Adrenal gland (tissue), 5 donors: ENCODE data around the gene MKNK1.

Source experiments
- POLR2A ChIP-seq, 2 donors: fragments of 450-650 bp; IDR thresholded peaks; one replicate each; pipeline ENCODE4 v1.6.1; 2017; ENCODE audit warnings: antibody characterized with exemption in 2 of 2, mild to moderate bottlenecking in 2 of 2, moderate library complexity in 1 of 2
- TF ChIP-seq, protein P1 (sequence below), 6 experiments: fragments of 450-650 bp in 4 of 6; fragments of 200-600 bp in 2 of 6; sonication (generic) in 1 of 6; IDR thresholded peaks; 1 replicate in 5 of 6; 2 replicates in 1 of 6; pipeline versions ENCODE4 v1.5.1 to v1.8.0; 2016 to 2021; ENCODE audit warnings: antibody characterized with exemption in 6 of 6, mild to moderate bottlenecking in 2 of 6, moderate library complexity in 1 of 6
- donor health status: DM: no; HTN: no; CAD: no.

DNA sequence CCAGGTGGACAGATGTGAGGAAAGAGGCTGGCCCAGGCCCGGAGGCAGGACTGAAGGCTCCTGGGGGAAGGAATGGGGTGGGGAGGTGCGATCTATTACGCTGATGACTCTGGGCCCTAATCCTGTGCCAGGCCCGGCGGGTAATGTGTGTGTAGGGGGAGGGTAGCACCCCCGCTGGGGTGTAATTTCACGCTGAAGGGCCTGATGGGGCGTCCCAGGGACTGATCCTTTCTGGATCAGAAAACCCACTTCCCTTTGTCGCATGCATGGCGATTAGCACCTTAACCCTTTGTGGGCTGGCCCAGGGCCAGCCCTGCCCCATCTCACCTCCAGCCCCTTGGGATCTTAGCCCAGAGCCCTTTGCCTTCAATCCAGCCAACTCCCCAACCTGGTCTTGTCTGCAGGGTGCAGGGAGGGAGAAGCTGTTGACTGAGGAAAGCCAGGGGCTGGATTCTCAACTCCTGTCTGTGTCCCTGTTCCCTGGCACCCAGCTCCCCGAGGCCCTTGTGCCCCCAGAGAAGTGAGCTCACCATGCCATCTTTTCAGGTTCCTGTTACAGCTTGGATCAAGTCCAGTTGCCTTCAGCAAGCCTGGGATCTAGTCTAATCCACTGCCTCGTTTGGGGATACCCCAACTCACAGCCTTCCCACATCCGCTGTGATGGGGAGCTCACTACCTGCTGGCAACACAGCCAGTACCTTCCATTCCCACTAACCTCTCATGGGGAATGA lies 78.7 kb downstream of the MKNK1 start:
- TF ChIP-seq POLR2A (IDR thresholded peaks at IDR 0.05): no peak
- TF ChIP-seq, protein P1, sequence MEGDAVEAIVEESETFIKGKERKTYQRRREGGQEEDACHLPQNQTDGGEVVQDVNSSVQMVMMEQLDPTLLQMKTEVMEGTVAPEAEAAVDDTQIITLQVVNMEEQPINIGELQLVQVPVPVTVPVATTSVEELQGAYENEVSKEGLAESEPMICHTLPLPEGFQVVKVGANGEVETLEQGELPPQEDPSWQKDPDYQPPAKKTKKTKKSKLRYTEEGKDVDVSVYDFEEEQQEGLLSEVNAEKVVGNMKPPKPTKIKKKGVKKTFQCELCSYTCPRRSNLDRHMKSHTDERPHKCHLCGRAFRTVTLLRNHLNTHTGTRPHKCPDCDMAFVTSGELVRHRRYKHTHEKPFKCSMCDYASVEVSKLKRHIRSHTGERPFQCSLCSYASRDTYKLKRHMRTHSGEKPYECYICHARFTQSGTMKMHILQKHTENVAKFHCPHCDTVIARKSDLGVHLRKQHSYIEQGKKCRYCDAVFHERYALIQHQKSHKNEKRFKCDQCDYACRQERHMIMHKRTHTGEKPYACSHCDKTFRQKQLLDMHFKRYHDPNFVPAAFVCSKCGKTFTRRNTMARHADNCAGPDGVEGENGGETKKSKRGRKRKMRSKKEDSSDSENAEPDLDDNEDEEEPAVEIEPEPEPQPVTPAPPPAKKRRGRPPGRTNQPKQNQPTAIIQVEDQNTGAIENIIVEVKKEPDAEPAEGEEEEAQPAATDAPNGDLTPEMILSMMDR (IDR thresholded peaks at IDR 0.05): no peak
